GM12801 (cell line): ENCODE results near the gene ANO6.

ENCODE experiments used
- TF ChIP-seq, protein P1 (sequence below): IDR thresholded peaks from one replicate; pipeline ENCODE4 v1.5.1; 2011; ENCODE audit warnings: control low read depth; ENCODE audit not compliant: insufficient read length; ENCODE audit errors: extremely low read depth

ANO6 gene

DNA sequence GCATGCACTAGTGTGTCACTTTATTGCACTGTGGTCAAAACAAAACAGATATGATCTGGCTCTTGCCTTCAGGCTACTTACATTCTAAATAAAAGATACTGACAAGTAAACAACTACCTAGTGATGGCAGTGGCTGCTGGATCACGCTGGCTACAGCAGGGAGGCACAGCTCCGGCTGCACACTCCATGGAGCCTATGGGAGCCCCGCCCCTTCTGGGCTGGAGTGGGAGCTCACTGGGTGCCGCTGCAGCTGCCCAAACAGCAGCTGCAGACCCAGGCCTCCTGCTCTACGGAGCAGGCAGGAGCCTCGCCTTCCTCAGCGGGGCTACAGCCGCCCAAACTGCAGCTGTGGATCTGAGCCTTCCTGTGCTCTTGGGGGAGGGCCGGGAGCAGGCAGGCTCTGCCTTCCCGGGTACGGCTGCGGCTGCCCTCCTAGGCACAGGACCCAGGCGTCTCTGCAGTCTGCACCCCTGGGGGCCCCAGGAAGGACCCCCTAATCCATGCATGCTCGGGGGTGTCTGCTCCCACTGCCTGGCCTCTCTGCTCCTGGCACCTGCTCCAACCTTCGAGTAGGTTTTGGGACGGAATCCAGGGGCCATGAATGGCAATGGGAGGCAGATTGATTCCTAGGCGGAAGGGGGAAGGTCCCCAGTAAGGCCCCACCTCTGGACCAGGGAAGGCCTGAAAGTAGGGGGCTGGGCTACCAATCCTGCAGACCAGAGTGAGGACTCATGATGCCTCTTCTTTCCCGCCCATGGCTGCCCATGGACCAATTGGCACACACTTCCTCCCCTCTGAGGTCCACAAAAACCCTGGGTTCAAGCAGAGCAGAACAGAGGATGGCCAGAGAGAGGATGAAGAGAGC is 253.1 kb downstream of the ANO6 start:
- TF ChIP-seq, protein P1, sequence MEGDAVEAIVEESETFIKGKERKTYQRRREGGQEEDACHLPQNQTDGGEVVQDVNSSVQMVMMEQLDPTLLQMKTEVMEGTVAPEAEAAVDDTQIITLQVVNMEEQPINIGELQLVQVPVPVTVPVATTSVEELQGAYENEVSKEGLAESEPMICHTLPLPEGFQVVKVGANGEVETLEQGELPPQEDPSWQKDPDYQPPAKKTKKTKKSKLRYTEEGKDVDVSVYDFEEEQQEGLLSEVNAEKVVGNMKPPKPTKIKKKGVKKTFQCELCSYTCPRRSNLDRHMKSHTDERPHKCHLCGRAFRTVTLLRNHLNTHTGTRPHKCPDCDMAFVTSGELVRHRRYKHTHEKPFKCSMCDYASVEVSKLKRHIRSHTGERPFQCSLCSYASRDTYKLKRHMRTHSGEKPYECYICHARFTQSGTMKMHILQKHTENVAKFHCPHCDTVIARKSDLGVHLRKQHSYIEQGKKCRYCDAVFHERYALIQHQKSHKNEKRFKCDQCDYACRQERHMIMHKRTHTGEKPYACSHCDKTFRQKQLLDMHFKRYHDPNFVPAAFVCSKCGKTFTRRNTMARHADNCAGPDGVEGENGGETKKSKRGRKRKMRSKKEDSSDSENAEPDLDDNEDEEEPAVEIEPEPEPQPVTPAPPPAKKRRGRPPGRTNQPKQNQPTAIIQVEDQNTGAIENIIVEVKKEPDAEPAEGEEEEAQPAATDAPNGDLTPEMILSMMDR, result no peak

DNA sequence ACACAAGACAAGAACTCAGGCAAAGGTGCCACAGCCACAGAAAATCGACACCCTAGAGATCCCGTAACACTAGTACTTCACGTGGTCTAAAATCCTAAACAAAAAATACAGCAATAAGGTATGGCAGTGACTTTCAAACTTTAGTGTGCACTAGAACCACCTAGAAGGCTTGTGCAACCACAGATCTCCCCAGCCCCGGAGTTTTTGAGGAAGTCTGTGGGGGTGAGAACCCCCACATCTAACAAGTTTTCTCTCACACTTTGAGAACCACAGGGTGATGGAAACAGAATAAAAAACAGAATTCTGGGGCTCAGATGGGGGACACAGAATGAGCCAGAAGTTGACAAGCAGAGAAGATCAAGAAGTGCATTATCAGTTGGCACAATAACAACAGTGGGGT is 254.0 kb downstream of the ANO6 start:
- TF ChIP-seq, protein P1, result no peak

DNA sequence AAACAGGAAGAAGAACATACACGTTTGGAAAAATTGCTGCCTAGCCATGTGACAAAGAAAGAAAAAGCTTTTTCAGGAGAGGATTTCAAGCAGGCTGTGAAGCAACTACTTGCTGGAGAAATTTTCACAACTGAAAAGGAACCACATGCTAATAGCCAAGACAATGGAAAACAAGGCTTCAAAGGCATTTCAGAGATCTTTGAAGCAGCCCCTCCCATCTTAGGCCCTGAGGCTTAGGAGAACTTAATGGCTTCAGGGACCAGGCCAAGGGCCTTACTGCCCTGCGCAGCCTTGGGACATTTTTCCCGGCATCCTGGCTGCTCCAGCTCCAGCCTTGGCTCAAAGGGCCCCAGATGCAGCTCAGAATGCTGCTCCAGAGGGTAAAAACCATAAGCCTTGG is 257.7 kb downstream of the ANO6 start:
- TF ChIP-seq, protein P1, result no peak

DNA sequence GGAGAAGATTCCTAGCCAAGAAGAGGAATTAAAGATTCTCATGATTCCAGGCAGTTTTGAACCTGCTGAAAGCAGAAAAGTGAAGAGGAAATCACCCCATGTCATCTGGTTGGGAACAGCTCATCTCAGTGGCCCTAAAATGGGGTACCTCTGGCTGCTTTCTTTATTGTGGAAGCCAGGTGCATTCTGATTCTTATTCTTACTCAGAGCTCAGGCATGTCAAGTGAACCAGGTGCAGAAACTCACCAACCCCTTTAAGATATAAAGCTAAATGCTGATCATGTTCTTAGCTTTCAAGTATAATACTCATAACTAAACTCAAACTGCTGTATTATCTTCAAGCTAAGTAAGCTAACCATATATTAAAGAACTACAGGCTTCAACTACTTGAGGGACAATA is 259.7 kb downstream of the ANO6 start:
- TF ChIP-seq, protein P1, result no peak

DNA sequence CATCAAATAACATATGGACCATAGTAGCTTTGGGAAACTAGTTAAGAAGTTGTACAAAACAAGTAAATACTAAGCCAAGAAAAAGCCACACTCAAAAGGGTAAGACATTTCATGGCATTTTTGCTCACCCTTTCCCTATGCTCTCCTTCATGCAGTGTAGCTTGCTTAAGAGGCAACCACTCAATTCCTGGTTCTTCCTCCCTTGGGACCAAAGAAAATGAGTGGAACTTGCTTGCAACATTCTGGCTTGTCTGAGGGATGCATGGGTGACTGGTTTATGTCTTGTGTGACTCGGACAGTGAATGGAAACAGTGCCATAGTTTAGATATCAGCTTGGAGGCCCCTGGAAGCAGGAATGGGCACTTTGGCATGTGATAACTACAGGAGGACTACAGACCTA is 261.6 kb downstream of the ANO6 start:
- TF ChIP-seq, protein P1, result no peak

DNA sequence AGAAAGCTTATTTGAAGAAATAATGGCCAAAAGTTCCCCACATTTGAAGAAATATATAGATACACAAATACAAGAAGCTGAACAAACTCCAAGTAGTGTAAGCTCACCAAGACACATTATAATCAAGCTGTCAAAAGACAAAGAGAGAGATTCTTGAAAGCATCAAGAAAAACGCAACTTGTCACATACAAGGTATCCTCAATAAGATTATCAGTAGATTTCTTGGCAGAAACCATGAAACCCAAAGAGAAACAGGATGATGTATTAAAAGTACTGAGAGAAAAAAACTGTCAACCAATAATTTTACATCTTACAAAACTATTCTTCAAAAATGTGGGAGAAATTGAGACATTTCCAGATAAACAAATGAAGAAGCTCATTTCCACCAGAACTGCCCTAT is 263.0 kb downstream of the ANO6 start:
- TF ChIP-seq, protein P1, result no peak

DNA sequence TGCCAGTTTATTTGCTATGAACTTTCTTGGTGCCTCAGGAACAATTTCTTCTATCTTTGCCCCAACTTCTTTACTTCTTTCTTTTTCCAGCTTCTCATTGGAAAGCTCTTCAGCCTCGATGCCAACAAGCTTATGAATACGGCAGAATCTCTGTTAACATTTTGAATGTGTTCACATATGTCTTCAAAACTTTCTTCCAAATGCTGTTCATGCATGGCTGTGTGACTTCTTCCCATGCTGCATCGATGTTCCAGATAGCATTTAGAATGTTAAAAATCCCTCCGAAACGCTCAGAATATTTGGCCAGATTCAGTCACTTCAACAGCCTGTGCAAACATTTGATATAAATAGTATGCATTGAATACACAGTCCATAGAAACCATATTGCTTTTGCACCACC is 265.9 kb downstream of the ANO6 start:
- TF ChIP-seq, protein P1, result no peak
